Omental fat pad (tissue), 4 donors: ENCODE data around the gene GRB10. TPM values are rescaled to one million over a fixed set of nuclear protein-coding genes. Genes with fewer than 3 reads are reported as not detected.

Source experiments
- ATAC-seq: fragments of 150-250 bp; one replicate; pipeline ENCODE4 v1.9.1; 2016; ENCODE audit warnings: mild to moderate bottlenecking, moderate library complexity; ENCODE audit not compliant: low FRiP score
- DNase-seq: peaks from one replicate; pipeline ENCODE4 v3.0.0-alpha.2; 2019; ENCODE audit warnings: low spot score
- CTCF ChIP-seq, 3 donors: fragments of 450-650 bp; IDR thresholded peaks; one replicate each; pipeline ENCODE4 v1.5.1; 2016 to 2017; ENCODE audit warnings: antibody characterized with exemption in 3 of 3, mild to moderate bottlenecking in 3 of 3, moderate library complexity in 2 of 3
- total RNA-seq, 4 donors: library from RNA; depleted of rRNA; stranded (reverse); fragments of >200 nt; gene quantifications; one replicate each; pipeline ENCODE4 v1.1.0, GENCODE V29; 2016

Gene GRB10
- total RNA-seq, 4 donors from 2014 or later = 64.6 to 100 (median 75.3) TPM

DNA sequence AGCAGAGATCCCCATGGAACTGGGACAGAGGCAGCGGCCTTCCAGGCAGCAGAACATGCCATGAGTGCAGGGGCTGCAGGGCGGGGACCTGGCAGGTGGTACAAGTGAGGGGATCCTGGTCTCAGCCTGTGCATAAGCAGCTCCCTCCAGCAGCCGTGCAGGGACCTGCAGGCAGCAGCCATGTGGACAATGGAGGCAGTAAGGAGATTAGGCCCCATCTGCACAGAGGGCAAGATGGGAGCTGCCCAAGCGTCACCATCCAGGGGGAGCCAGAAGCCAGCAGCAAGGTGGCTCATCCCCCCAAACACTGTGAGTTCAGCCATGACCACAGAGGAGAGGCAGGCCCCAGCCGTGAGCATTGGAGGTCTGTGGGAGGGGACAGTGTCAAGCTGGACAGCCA lies 220.6 kb downstream of the GRB10 start:
- ATAC-seq (no peak), DNase-seq (no peak)
- no peak for TF ChIP-seq CTCF (IDR thresholded peaks at IDR 0.05)

- ATAC-seq (no peak), DNase-seq (no peak)
- TF ChIP-seq CTCF (IDR thresholded peaks at IDR 0.05) = no peak
Observed at GRCh38 chr7:50560865-50561351, 221.8 kb downstream of the GRB10 start.

GRCh38 chr7:50559881-50560280 lies 222.8 kb downstream of the GRB10 start:
- DNase-seq (no peak), ATAC-seq (no peak)
- no peak for TF ChIP-seq CTCF (IDR thresholded peaks at IDR 0.05)

DNA sequence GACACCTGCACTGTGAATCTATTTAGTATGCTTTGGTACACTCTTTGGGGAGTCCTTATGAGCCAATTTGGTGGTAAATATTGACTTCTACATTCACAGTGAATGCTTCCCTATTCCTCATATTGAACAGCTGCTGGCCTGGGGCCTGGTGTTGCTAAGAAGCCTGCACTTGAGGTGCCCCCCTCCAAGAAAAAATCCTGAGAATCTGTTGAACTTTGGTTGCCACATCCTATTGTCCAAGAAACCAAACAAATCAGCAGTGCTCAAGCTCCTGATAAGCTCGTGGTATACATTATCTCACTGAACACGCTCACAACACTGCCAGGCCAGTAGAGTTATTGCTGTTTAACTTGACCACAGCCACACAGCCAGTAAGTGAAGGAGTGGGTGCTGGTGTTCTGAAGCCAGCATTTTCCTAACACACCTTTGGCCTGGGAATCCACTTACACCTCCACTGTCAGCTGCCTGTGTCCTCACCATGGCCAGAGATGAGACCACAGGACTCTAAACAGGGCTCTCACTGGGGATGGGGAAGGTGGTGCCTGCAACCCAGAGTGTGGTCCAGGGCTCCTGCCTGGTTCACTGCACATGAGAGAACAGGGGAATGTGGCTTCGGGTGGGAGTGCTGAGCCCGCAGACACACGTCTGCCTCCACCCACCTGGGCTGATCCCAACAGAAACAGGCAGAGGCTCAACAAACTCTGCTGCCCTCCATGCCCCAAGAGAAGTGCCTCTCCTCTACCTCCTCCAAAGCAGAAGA lies 224.2 kb downstream of the GRB10 start:
- no peak for TF ChIP-seq CTCF (IDR thresholded peaks at IDR 0.05)
- ATAC-seq (no peak), DNase-seq (no peak)

DNA sequence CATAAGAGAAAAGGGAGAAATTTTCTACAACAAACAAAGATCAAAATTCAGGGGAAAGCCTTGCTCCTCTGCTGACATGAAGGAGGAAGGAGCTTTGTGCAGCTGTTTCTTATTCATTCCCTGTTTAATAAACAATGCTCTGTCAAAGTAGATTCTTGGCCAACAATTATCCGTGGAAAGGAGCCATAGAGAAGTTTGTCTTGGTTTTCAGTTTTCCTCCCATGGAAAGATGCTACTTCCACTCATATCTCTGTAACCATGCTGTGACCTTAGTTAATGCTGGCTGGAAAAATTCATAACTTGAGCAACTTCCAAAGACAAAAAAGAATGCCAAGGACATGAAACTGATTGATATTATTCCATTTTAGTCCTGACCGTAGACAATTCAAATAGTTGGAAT lies 225.6 kb downstream of the GRB10 start:
- no peak for TF ChIP-seq CTCF (IDR thresholded peaks at IDR 0.05)
- DNase-seq = no peak
- no peak for ATAC-seq

DNA sequence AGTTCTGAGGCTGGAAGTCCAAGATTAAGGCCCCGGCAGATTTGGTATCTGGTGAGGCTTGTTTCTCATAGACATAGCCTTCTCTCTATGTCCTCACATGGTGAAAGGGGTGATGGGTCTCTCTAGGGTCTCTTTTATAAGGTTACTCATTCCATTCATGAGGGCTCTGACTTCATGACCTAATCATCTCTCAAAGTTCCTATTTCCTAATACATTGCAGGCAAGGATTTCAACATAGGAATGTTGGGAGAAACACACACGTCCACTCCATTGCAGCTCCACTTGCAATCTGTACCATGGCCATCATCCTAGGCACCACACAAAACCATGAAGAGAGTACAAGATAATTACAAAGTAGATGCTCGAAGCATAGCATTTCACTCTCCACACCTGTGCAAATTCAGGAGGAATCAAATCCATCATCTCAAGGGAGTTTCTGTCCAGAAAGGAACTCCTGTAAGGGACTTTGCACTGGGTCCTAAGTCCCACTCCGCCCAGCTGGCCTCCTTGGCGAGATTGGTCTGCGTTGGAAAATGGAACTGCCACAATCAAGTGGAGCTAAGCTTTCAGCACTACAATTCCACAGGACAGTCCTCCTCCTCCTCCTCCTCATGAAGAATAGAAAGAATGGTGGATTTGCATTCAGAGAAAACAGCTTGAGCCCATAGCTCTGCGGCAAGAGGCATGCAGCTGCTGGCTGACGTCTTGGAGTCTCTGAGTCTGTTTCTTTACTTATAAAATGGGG lies 226.3 kb downstream of the GRB10 start:
- no peak for TF ChIP-seq CTCF (IDR thresholded peaks at IDR 0.05)
- ATAC-seq (no peak), DNase-seq (no peak)
